Astrocyte of the cerebellum (primary cell): ENCODE results near the gene ATP6V0C.

ENCODE experiments used
- DNase-seq: peaks from one replicate; pipeline ENCODE4 v3.0.0-alpha.2; 2011; ENCODE audit warnings: low read depth
- H3K4me3 ChIP-seq: 2 replicates; pipeline ENCODE4 v1.5.1; 2011; ENCODE audit warnings: mild to moderate bottlenecking, low read depth, low read length, moderate library complexity
- in situ Hi-C: cut with HindIII; loops from 2 replicates; pipeline ENCODE4 v1.10.0; 2017; ENCODE audit warnings: low sequenced_read_pairs
- TF ChIP-seq, protein P1 (sequence below): IDR thresholded peaks from 2 replicates; pipeline ENCODE4 v1.5.1; 2012; ENCODE audit warnings: low read length, low read depth, moderate library complexity, mild to moderate bottlenecking; ENCODE audit errors: missing control alignments

Gene ATP6V0C

DNA sequence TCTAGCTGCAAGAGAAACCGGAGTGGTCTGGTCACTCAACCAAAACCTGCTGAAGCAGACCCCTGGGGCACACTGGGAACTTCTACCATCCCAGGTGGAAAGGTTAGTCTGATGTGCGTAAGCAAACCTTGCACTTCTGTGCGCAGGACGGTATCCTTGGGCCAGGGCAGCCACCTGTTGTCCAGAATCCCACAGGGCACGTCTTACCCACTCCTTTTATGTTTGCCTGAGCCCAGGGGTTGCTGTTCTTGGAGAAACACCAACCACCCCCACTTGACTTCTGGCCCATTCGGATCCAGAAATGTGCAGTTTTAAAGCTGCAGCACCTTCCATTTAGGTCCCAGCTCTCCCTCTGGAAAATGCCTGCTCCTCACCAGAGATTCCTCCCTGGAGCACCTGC is 20.1 kb upstream of the ATP6V0C start:
- TF ChIP-seq, protein P1, sequence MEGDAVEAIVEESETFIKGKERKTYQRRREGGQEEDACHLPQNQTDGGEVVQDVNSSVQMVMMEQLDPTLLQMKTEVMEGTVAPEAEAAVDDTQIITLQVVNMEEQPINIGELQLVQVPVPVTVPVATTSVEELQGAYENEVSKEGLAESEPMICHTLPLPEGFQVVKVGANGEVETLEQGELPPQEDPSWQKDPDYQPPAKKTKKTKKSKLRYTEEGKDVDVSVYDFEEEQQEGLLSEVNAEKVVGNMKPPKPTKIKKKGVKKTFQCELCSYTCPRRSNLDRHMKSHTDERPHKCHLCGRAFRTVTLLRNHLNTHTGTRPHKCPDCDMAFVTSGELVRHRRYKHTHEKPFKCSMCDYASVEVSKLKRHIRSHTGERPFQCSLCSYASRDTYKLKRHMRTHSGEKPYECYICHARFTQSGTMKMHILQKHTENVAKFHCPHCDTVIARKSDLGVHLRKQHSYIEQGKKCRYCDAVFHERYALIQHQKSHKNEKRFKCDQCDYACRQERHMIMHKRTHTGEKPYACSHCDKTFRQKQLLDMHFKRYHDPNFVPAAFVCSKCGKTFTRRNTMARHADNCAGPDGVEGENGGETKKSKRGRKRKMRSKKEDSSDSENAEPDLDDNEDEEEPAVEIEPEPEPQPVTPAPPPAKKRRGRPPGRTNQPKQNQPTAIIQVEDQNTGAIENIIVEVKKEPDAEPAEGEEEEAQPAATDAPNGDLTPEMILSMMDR, result no peak
- in situ Hi-C loops, result no loop called here
- no peak overlapping the region for H3K4me3 ChIP-seq
- DNase-seq, result no peak

DNA sequence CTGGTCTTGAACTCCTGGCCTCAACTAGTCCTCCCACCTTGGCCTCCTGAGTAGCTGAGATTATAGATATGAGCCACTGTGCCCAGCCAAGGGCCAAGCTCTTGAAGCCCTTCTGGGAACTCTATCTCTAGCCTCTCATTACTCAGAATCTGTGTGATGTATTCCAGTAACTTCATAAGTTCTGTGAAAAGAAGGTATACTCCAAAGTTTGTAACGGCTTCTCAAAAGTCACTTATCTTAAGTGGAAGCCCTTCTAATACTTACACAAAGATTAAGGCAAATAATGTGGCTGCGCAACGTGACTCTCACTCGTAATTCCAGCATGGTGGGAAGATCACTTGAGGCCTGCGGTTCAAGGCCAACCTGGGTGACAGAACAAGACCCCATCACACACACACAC is 19.1 kb upstream of the ATP6V0C start:
- in situ Hi-C loops, result no loop called here
- H3K4me3 ChIP-seq, result no peak overlapping the region
- TF ChIP-seq, protein P1, result no peak
- DNase-seq, result no peak

DNA sequence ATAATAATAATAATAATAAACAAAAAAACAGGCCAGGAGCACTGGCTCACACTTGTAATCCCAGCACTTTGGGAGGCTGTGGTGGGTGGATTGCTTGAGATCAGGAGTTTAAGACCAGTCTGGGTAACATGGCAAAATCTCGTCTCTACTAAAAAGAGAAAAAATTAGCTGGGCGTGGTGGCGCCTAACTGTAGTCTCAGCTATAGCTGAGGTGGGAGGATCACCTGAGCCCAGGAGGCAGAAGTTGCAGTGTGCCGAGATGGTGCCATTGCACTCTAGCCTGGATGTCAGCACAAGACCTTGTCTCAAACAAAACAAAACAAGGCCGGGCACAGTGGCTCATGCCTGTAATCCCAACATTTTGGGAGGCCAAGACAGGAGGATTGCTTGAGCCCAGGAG is 18.7 kb upstream of the ATP6V0C start:
- in situ Hi-C loops, result no loop called here
- no peak overlapping the region for H3K4me3 ChIP-seq
- TF ChIP-seq, protein P1, result no peak
- DNase-seq, result no peak

DNA sequence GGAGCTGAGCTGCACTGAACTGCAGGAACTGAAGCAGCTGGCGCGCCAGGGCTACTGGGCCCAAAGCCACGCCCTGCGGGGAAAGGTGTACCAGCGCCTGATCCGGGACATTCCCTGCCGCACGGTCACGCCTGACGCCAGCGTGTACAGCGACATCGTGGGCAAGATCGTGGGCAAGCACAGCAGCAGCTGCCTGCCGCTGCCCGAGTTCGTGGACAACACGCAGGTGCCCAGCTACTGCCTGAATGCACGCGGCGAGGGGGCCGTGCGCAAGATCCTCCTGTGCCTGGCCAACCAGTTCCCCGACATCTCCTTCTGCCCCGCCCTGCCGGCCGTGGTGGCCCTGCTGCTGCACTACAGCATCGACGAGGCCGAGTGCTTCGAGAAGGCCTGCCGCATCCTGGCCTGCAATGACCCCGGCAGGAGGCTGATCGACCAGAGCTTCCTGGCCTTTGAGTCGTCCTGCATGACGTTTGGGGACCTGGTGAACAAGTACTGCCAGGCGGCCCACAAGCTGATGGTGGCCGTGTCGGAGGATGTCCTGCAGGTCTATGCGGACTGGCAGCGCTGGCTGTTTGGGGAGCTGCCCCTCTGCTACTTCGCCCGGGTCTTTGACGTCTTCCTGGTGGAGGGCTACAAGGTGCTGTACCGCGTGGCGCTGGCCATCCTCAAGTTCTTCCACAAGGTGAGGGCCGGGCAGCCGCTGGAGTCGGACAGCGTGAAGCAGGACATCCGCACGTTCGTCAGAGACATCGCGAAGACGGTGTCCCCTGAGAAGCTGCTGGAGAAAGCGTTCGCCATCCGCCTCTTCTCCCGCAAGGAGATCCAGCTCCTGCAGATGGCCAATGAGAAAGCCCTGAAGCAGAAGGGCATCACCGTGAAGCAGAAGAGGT is 17.3 kb upstream of the ATP6V0C start:
- TF ChIP-seq, protein P1, result no peak
- in situ Hi-C loops, result no loop called here
- H3K4me3 ChIP-seq, result no peak overlapping the region
- DNase-seq, result no peak

DNA sequence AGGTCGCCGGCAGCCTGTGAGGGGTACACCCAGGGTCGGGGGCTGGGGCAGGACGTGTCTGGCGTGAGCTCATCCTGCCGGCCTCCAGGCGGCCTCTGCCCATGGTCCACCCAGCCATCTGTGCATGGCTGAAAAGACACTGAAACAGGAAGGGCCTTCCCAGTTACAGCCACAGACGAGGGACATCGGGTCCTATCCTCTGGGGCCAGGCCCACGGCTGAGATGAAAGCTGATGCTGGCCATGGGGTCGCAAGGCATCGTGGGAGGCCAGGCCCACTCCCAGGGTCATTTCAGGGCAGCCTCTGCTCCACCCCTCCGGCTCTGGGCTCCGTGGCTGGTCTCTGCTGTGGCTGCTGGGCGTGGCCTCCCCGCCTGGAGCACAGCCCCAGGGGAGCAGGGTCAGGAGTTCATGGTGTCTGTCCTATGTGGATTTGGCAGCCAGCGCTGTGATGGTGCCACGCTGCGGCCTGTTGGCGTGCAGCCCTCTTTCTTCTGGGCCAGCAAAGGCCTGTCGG is 16.6 kb upstream of the ATP6V0C start:
- no peak for DNase-seq

DNA sequence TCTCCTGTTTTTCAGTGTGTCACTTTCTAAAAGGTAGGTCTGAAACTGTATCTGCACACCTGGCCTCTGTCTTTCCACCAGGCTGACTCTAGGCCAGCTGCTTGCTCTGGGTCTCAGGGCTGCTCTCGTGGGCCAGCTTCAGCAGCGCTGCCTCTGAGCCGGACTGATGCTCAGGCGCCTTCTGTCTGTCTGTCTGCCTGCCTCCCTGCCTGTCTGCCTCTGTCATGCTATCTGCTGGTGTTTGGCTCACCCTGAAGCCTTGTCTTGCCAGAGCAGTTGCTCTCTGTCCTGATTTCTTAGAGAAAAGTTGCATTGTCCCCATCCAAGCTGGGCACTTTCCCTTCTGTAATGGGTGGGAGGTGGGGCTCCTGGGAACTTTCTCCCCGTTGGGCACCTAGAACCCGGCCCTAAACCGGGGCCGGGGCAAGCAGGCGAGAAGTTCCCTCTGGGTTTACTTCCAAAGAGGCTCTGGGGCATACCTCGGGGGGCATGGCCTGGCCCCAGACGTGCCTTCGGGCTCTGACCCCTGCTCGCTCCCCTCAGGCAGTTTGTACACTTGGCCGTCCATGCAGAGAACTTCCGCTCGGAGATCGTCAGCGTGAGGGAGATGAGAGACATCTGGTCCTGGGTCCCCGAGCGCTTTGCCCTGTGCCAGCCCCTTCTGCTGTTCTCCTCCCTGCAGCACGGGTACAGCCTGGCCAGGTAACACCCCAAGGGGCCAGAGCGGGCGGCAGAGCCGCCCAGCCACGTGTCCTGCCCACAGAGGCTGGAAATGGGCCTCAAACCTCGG is 15.9 kb upstream of the ATP6V0C start:
- no peak overlapping the region for H3K4me3 ChIP-seq
- in situ Hi-C loops, result no loop called here
- TF ChIP-seq, protein P1, result no peak

More for the DNA sequence above, 16.6 kb upstream of the ATP6V0C start:
- H3K4me3 ChIP-seq, result no peak overlapping the region
- in situ Hi-C loops, result no loop called here
- TF ChIP-seq, protein P1, result no peak

More for the DNA sequence above, 15.9 kb upstream of the ATP6V0C start:
- no peak for DNase-seq
